Hepatocyte (in vitro differentiated cells): ENCODE measurements around the gene RETREG2.

Experiments
- CTCF ChIP-seq: fragments of 200-600 bp; sonication (generic); IDR thresholded peaks from 2 replicates; pipeline ENCODE4 v1.5.1; 2016; ENCODE audit warnings: antibody characterized with exemption, mild to moderate bottlenecking; ENCODE audit not compliant: poor library complexity
- EZH2 ChIP-seq: fragments of 200-600 bp; sonication (generic); IDR thresholded peaks from 2 replicates; pipeline ENCODE4 v1.6.1; 2016; ENCODE audit warnings: antibody characterized with exemption, mild to moderate bottlenecking, borderline replicate concordance

GRCh38 chr2:219161097-219161496 lies 17.0 kb upstream of the RETREG2 start:
- no peak for TF ChIP-seq CTCF
- TF ChIP-seq EZH2: no peak
